SK-N-SH (cell line): ENCODE results near the gene CHSY3.

ENCODE experiments used
- EP300 ChIP-seq, 2 experiments: IDR thresholded peaks; 2 replicates each; pipeline versions ENCODE4 v1.4.0 to v1.6.1; 2012; ENCODE audit warnings: borderline replicate concordance in 1 of 2, low read depth in 1 of 2, low read length in 1 of 2
- FOSL2 ChIP-seq: IDR thresholded peaks from 2 replicates; pipeline ENCODE4 v1.4.0; 2012; ENCODE audit warnings: low read depth, mild to moderate bottlenecking, moderate library complexity, borderline replicate concordance
- JUND ChIP-seq: IDR thresholded peaks from 2 replicates; pipeline ENCODE4 v1.4.0; 2012
- MXI1 ChIP-seq: IDR thresholded peaks from 2 replicates; pipeline ENCODE4 v1.6.1; 2012; ENCODE audit warnings: mild to moderate bottlenecking, low read depth, low read length, improper control_type of control experiment
- NFIC ChIP-seq: IDR thresholded peaks from 2 replicates; pipeline ENCODE4 v1.4.0; 2012; ENCODE audit warnings: borderline replicate concordance
- NRF1 ChIP-seq: IDR thresholded peaks from 2 replicates; pipeline ENCODE4 v1.6.1; 2012; ENCODE audit warnings: low read depth, mild to moderate bottlenecking, low read length
- POLR2AphosphoS5 ChIP-seq: IDR thresholded peaks from 2 replicates; pipeline ENCODE4 v1.6.1; 2012; ENCODE audit warnings: low read depth, low read length
- RCOR1 ChIP-seq: fragments of 150-350 bp; IDR thresholded peaks from 2 replicates; pipeline ENCODE4 v1.6.1; 2017; ENCODE audit warnings: antibody characterized with exemption, low read length
- SIN3A ChIP-seq: IDR thresholded peaks from 2 replicates; pipeline ENCODE4 v1.6.1; 2012; ENCODE audit warnings: low read depth, mild to moderate bottlenecking, low read length, moderate library complexity, borderline replicate concordance
- SMC3 ChIP-seq: IDR thresholded peaks from 2 replicates; pipeline ENCODE4 v1.6.1; 2012; ENCODE audit warnings: low read depth, low read length, improper control_type of control experiment
- TF ChIP-seq, protein P1 (sequence below): fragments of 200-600 bp; sonication (generic); IDR thresholded peaks from 2 replicates; pipeline ENCODE4 v1.6.1; 2017; ENCODE audit warnings: antibody characterized with exemption, mild to moderate bottlenecking, moderate library complexity
- TF ChIP-seq, protein P2 (sequence below): IDR thresholded peaks from 2 replicates; pipeline ENCODE4; 2012

DNA sequence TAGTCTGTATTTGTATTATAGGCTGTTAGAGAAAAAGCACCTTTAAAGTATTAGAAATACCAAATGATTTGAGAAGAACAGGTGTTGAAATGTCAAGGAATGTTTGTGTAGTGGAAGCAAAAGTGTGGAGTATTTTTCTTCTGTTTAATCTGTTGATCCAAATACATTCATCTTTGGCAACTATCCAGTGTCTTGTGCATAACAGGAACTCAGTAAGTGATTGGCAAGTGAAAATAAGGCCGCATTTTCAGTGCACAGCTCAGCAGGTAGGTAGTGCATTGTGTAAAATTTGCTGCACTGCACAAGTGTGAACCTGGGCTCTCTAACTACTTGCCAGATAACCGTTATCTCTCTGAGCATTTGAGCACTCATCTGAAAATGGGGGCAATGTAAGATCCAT lies 61.8 kb downstream of the CHSY3 start:
- TF ChIP-seq NFIC (no peak), POLR2AphosphoS5 (no peak), SIN3A (no peak), MXI1 (no peak), FOSL2 (no peak), NRF1 (no peak), RCOR1 (no peak), SMC3 (no peak), JUND (no peak), EP300 (IDR thresholded peaks at IDR 0.05; ENCODE audit: borderline replicate concordance in 1 of 2, low read depth in 1 of 2, low read length in 1 of 2) (no peak)
- TF ChIP-seq, protein P1, sequence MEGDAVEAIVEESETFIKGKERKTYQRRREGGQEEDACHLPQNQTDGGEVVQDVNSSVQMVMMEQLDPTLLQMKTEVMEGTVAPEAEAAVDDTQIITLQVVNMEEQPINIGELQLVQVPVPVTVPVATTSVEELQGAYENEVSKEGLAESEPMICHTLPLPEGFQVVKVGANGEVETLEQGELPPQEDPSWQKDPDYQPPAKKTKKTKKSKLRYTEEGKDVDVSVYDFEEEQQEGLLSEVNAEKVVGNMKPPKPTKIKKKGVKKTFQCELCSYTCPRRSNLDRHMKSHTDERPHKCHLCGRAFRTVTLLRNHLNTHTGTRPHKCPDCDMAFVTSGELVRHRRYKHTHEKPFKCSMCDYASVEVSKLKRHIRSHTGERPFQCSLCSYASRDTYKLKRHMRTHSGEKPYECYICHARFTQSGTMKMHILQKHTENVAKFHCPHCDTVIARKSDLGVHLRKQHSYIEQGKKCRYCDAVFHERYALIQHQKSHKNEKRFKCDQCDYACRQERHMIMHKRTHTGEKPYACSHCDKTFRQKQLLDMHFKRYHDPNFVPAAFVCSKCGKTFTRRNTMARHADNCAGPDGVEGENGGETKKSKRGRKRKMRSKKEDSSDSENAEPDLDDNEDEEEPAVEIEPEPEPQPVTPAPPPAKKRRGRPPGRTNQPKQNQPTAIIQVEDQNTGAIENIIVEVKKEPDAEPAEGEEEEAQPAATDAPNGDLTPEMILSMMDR, result no peak
- TF ChIP-seq, protein P2, sequence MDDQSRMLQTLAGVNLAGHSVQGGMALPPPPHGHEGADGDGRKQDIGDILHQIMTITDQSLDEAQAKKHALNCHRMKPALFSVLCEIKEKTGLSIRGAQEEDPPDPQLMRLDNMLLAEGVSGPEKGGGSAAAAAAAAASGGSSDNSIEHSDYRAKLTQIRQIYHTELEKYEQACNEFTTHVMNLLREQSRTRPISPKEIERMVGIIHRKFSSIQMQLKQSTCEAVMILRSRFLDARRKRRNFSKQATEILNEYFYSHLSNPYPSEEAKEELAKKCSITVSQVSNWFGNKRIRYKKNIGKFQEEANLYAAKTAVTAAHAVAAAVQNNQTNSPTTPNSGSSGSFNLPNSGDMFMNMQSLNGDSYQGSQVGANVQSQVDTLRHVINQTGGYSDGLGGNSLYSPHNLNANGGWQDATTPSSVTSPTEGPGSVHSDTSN, result no peak
